ENCODE results near the gene PXK. TPM values are rescaled to one million over a fixed set of nuclear protein-coding genes. Genes with fewer than 3 reads are reported as not detected.
"Not testable (repeated sequence)": the region's sequence is repeated elsewhere in the genome, so short reads cannot be mapped to it uniquely, and the experiment has no call there.

PXK gene
- total and polyA plus RNA-seq, 2 donors = 25.3 to 73.9 TPM

DNA sequence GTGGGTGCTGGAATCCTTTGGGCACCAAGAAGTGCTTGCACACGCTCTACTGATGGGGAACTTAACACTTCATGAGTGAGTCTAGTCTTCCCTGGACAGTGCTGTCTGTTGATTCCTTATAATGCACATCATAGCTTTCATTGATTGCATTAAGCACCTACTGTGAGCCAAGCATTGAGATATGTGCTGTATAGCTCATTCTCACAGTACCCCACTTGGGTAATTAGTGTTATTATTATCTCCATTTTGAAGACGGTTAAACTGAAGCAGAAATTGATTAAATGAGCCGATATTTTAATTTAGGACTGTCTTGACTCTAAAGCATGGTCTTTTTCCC, 101.4 kb downstream of the PXK start:
- Histone ChIP-seq H3K4me3 (ENCODE audit: low read depth, low read length) (peak overlapping the region; percentile 57), H3K4me1 (ENCODE audit: insufficient read depth) (no peaks in the 10 kb centered on the region), H3K36me3 (ENCODE audit: insufficient read depth) (peaks cover 6% of the 10 kb centered on the region), H3K27ac (ENCODE audit: low read depth) (no peak overlapping the region)
- WGBS = 58% methylated on average over 3 of the region's 3 CpGs
- DNase-seq (ENCODE audit: extremely low spot score) = no peak

GRCh38 chr3:58434511-58434910, 101.8 kb downstream of the PXK start:
- H3K27ac ChIP-seq (ENCODE audit: low read depth) = no peak overlapping the region
- DNase-seq (ENCODE audit: extremely low spot score) = no peak
- 91% methylated on average over 11 of the region's 11 CpGs for WGBS
- no peaks in the 10 kb centered on the region for H3K4me1 ChIP-seq (ENCODE audit: insufficient read depth)
- no peak overlapping the region for H3K4me3 ChIP-seq (ENCODE audit: low read depth, low read length)
- peaks cover 3% of the 10 kb centered on the region for H3K36me3 ChIP-seq (ENCODE audit: insufficient read depth)

DNA sequence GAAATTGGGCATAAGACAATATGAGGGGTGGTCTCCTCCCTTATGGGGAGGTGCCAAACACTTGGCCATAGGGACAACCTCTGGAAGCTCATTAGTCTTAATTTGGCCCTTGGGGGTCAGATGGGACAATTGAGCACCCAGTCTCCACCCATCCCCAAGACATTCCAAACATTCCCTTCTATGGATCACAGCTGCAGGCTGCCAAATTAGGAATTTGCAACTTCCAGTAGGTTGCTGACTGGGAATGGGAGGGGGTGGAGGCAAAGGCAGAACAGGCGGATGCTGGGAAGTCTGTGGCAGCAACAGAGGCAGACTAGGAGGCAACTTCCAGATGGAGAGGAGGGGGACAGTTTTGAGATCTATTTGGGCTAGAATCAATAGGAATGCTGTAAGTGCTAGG, 102.3 kb downstream of the PXK start:
- Histone ChIP-seq H3K4me3 (ENCODE audit: low read depth, low read length) (no peak overlapping the region), H3K36me3 (ENCODE audit: insufficient read depth) (peaks cover 2% of the 10 kb centered on the region), H3K27ac (ENCODE audit: low read depth) (no peak overlapping the region), H3K4me1 (ENCODE audit: insufficient read depth) (no peaks in the 10 kb centered on the region)
- no peak for DNase-seq (ENCODE audit: extremely low spot score)
- WGBS = 42% methylated on average over 1 of the region's 1 CpG

DNA sequence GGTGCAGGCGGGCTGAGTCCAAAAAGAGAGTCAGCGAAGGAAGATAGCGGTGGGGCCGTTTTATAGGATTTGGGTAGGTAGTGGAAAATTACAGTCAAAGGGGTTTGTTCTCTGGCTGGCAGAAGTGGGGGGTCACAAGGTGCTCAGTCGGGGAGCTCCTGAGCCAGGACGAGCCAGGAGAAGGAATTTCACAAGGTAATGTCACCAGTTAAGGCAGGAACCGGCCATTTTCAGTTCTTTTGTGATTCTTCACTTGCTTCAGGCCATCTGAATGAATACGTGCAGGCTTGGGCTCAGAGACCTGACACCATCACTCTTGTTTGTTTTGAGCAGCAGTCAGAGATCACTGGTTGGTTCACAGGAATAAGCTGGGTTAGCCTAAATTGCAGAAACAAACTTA, 104.6 kb downstream of the PXK start:
- 69% methylated on average over 8 of the region's 8 CpGs for WGBS
- DNase-seq (ENCODE audit: extremely low spot score); H3K36me3 ChIP-seq (ENCODE audit: insufficient read depth); H3K4me1 ChIP-seq (ENCODE audit: insufficient read depth); H3K4me3 ChIP-seq (ENCODE audit: low read depth, low read length); H3K27ac ChIP-seq (ENCODE audit: low read depth): not testable (repeated sequence)

DNA sequence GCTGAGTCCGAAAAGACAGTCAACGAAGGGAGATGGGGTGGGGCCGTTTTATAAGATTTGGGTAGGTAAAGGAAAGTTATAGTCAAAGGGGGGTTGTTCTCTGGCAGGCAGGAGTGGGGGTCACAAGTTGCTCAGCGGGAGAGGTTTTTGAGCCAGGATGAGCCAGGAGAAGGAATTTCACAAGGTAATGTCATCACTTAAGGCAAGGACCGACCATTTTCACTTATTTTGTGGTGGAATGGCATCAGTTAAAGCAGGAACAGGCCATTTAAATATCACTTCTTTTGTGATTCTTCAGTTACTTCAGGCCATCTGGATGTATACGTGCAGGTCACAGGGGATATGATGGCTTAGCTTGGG, 108.3 kb downstream of the PXK start:
- WGBS = 63% methylated on average over 6 of the region's 6 CpGs
- H3K4me1 ChIP-seq (ENCODE audit: insufficient read depth); H3K36me3 ChIP-seq (ENCODE audit: insufficient read depth); DNase-seq (ENCODE audit: extremely low spot score); H3K27ac ChIP-seq (ENCODE audit: low read depth); H3K4me3 ChIP-seq (ENCODE audit: low read depth, low read length): not testable (repeated sequence)

GRCh38 chr3:58441514-58442450, 109.1 kb downstream of the PXK start:
- no peak overlapping the region for H3K4me3 ChIP-seq (ENCODE audit: low read depth, low read length)
- no peaks in the 10 kb centered on the region for H3K4me1 ChIP-seq (ENCODE audit: insufficient read depth)
- no peaks in the 10 kb centered on the region for H3K36me3 ChIP-seq (ENCODE audit: insufficient read depth)
- 65% methylated on average over 4 of the region's 4 CpGs for WGBS
- DNase-seq (ENCODE audit: extremely low spot score) = no peak
- H3K27ac ChIP-seq (ENCODE audit: low read depth) = no peak overlapping the region

DNA sequence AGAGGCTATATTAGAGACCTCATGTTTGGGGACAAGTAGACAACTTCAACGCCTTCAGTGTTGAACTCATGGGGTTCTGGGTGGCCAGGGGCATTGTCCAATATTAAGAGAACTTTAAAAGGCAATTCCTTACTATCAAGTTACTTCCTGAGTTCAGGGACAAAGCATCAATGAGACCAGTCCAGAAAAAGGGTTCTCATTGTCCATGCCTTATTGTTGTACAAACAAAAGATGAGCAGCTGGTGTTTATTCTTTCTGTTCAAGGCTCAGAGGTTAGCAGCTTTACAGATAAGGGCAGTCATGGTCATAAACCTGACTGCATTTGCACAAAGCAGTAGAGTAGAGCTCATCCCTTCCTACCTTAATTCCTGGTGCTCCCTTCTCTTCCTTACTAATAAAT, 119.5 kb downstream of the PXK start:
- 80% methylated on average over 1 of the region's 1 CpG for WGBS
- Histone ChIP-seq H3K4me3 (ENCODE audit: low read depth, low read length) (no peak overlapping the region), H3K4me1 (ENCODE audit: insufficient read depth) (no peaks in the 10 kb centered on the region), H3K36me3 (ENCODE audit: insufficient read depth) (no peaks in the 10 kb centered on the region), H3K27ac (ENCODE audit: low read depth) (no peak overlapping the region)
- DNase-seq (ENCODE audit: extremely low spot score) = no peak

DNA sequence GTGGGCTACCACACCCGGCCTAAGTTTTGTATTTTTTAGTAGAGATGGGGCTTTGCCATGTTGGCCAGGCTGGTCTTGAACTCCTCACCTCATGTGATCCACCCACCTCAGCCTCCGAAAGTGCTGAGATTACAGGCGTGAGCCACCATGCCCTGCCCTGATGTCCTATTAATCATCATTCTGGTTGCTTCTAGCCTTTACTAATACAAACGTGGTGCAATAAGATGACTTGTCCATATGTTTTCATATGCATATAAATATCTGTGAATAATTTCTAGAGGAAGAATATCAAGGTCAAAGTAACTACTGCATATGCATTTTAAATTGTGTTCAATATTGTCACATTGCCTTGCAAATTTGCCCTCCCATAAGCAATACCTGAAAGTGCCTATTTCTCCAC, 126.5 kb downstream of the PXK start:
- DNase-seq (ENCODE audit: extremely low spot score) = no peak
- 86% methylated on average over 4 of the region's 4 CpGs for WGBS
- Histone ChIP-seq H3K27ac (ENCODE audit: low read depth) (no peak overlapping the region), H3K36me3 (ENCODE audit: insufficient read depth) (no peaks in the 10 kb centered on the region), H3K4me1 (ENCODE audit: insufficient read depth) (no peaks in the 10 kb centered on the region), H3K4me3 (ENCODE audit: low read depth, low read length) (no peak overlapping the region)

DNA sequence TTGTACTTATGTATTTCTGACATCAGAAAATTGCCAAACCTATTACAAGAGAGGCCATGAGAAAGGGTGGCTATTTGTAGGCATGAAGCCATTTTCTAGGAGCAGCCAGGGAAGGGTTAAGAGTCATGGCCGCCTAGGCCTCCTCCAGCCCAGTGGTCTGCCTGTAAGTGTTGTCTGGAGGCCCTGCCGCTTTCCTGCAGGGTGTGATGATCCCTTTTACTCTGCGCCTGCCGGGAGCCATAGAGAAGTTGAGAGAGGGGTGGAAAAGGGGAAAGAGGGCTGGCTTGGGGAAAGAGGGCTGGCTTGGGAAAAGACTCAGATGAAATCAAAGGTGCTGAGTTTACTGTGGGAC, 130.1 kb downstream of the PXK start:
- Histone ChIP-seq H3K4me1 (ENCODE audit: insufficient read depth) (no peaks in the 10 kb centered on the region), H3K4me3 (ENCODE audit: low read depth, low read length) (no peak overlapping the region), H3K36me3 (ENCODE audit: insufficient read depth) (no peaks in the 10 kb centered on the region), H3K27ac (ENCODE audit: low read depth) (no peak overlapping the region)
- WGBS = 51% methylated on average over 4 of the region's 4 CpGs
- DNase-seq (ENCODE audit: extremely low spot score) = no peak

DNA sequence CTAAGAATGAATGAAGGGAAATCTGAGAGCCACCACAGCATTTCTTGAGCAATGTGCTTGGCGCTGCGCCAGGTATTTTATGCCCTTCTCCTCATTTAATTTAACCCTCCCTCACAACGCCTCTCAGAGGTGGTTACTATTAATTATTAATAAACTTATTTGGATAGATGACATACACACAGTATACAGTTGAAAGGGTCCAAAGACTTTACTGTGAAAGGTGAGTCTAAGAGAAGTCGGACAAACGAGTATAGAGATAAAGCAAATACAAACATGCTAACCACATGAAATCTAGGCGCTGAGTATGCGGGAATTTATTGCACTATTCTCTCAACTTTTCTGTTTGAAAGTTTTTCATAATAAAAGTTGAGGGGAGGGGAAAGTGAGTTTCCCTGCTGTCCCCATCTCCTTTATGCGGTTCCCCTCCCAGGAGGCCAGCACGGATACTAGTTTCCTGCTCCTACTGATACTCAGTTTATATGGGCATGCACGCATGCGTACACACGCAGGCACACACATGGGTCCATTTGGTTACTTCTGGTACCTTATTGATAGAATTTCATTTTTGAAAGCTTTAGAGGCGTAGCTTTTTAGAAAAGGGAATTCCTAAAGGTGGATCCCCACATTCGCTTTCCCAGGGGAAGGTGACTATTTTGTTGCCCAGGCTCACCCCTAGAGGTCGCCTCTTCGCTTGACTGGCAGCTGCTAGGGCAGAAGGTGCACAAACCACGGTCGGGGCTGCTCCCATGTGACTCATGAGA, 130.7 kb downstream of the PXK start:
- no peak overlapping the region for H3K4me3 ChIP-seq (ENCODE audit: low read depth, low read length)
- no peak overlapping the region for H3K27ac ChIP-seq (ENCODE audit: low read depth)
- H3K4me1 ChIP-seq (ENCODE audit: insufficient read depth) = no peaks in the 10 kb centered on the region
- WGBS = 16% methylated on average over 18 of the region's 18 CpGs
- no peaks in the 10 kb centered on the region for H3K36me3 ChIP-seq (ENCODE audit: insufficient read depth)
- DNase-seq (ENCODE audit: extremely low spot score) = peak; percentile 17

- WGBS = 41% methylated on average over 5 of the region's 5 CpGs
- no peak overlapping the region for H3K4me3 ChIP-seq (ENCODE audit: low read depth, low read length)
- H3K4me1 ChIP-seq (ENCODE audit: insufficient read depth) = no peaks in the 10 kb centered on the region
- no peak overlapping the region for H3K27ac ChIP-seq (ENCODE audit: low read depth)
- no peak for DNase-seq (ENCODE audit: extremely low spot score)
- H3K36me3 ChIP-seq (ENCODE audit: insufficient read depth) = no peaks in the 10 kb centered on the region
Observed at GRCh38 chr3:58463942-58464271, 131.2 kb downstream of the PXK start.

DNA sequence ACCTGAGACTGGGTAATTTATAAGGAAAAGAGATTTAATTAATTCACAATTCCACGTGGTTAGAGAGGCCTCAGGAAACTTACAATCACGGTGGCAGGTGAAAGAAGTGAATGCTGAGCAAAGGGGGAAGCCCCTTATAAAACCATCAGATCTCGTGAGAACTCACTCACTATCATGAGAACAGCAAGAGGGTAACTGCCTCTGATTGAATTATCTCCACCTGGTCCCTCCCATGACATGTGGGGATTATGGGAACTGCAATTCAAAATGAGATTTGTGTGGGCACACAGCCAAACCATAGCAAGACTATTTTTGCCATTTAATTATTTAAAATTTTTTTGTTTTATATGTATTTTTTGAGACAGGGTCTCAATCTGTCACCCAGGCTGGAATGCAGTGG, 132.2 kb downstream of the PXK start:
- DNase-seq (ENCODE audit: extremely low spot score) = no peak
- no peaks in the 10 kb centered on the region for H3K36me3 ChIP-seq (ENCODE audit: insufficient read depth)
- no peak overlapping the region for H3K4me3 ChIP-seq (ENCODE audit: low read depth, low read length)
- H3K27ac ChIP-seq (ENCODE audit: low read depth) = no peak overlapping the region
- WGBS = 74% methylated on average over 3 of the region's 3 CpGs
- no peaks in the 10 kb centered on the region for H3K4me1 ChIP-seq (ENCODE audit: insufficient read depth)

DNA sequence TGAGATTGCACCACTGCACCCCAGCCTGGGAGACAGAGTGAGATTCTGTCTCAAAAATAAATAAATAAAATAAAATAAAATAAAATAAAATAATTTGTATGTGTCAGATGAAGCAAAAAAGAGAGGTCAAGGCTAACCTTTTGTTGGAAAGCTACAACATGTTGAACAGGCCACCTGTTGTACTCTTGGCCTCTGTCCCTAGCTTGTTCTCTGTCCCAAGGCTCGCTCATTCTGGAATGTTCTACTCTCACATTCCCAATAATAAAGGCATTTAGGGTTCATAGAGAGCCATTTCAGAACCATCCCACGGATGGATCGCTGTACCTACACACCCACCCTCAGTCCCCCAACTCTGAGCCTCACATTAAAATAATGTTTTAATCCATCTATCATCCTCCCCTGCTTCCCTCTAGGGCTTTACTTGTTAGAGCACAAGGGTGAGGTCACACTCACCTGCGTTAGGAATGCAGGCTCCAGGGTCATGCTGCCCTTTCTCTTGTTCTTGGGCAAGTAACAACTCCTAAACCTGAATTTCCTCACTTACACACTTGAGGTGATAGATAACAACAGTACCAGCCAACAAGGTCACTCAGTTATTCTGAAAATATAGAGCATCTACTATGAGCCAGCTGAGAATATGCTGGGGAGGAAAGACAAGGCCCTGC, 134.3 kb downstream of the PXK start:
- Histone ChIP-seq H3K36me3 (ENCODE audit: insufficient read depth) (no peaks in the 10 kb centered on the region), H3K4me1 (ENCODE audit: insufficient read depth) (no peaks in the 10 kb centered on the region), H3K27ac (ENCODE audit: low read depth) (no peak overlapping the region), H3K4me3 (ENCODE audit: low read depth, low read length) (no peak overlapping the region)
- DNase-seq (ENCODE audit: extremely low spot score) = no peak
- 93% methylated on average over 4 of the region's 4 CpGs for WGBS

- no peak for DNase-seq (ENCODE audit: extremely low spot score)
- 75% methylated on average over 4 of the region's 4 CpGs for WGBS
- no peaks in the 10 kb centered on the region for H3K4me1 ChIP-seq (ENCODE audit: insufficient read depth)
- no peak overlapping the region for H3K27ac ChIP-seq (ENCODE audit: low read depth)
- H3K4me3 ChIP-seq (ENCODE audit: low read depth, low read length) = no peak overlapping the region
- H3K36me3 ChIP-seq (ENCODE audit: insufficient read depth) = no peaks in the 10 kb centered on the region
Observed at GRCh38 chr3:58469096-58469495, 136.4 kb downstream of the PXK start.

All from urinary bladder (tissue), 4 donors.